NB4 (cell line): ENCODE results near the gene LIMD2.

ENCODE experiments used
- DNase-seq: peaks from one replicate; pipeline ENCODE4 v3.0.0; 2010; ENCODE audit warnings: low read depth
- H3K4me3 ChIP-seq: one replicate; pipeline ENCODE4 v1.5.1; 2011; ENCODE audit warnings: mild to moderate bottlenecking, low read depth, low read length, moderate library complexity
- CTCF ChIP-seq: IDR thresholded peaks from one replicate; pipeline ENCODE4 v1.5.1; 2012; ENCODE audit warnings: low read depth, low read length
- MAX ChIP-seq: IDR thresholded peaks from 2 replicates; pipeline ENCODE4 v1.6.1; 2011; ENCODE audit warnings: low read depth, low read length
- MYC ChIP-seq: IDR thresholded peaks from 2 replicates; pipeline ENCODE4 v1.6.1; 2011; ENCODE audit warnings: low read depth, low read length
- POLR2A ChIP-seq: IDR thresholded peaks from 2 replicates; pipeline ENCODE4 v1.6.1; 2011; ENCODE audit warnings: mild to moderate bottlenecking; ENCODE audit not compliant: insufficient read length; ENCODE audit errors: extremely low read depth

The LIMD2 gene

GRCh38 chr17:63697341-63698286, 2.3 kb downstream of the LIMD2 start:
- peak overlapping the region; percentile 76 for H3K4me3 ChIP-seq
- DNase-seq = peak; percentile 90
- peak; percentile 30 for TF ChIP-seq POLR2A
- 0 out of 2 replicates have a peak, but pooled peaks have one; percentile 62 for TF ChIP-seq MAX
- peak; percentile 61; the same call in 1 of the 2 replicates for TF ChIP-seq MYC
- peak; percentile 75 for TF ChIP-seq CTCF

GRCh38 chr17:63696381-63696961, 3.5 kb downstream of the LIMD2 start:
- peak; percentile 44 for TF ChIP-seq CTCF
- no peak for TF ChIP-seq POLR2A
- H3K4me3 ChIP-seq = no peak overlapping the region
- DNase-seq = peak; percentile 77

GRCh38 chr17:63695889-63696288, 4.0 kb downstream of the LIMD2 start:
- no peak for TF ChIP-seq MAX
- TF ChIP-seq CTCF = no peak
- peak; percentile 16 for TF ChIP-seq POLR2A
- H3K4me3 ChIP-seq = no peak overlapping the region
- peak; percentile 22 for DNase-seq

- H3K4me3 ChIP-seq = no peak overlapping the region
- no peak for TF ChIP-seq MAX
- TF ChIP-seq POLR2A = no peak
- no peak for TF ChIP-seq MYC
- DNase-seq = peak; percentile 39
Measured at GRCh38 chr17:63694950-63695773, 4.8 kb downstream of the LIMD2 start.

- TF ChIP-seq CTCF (no peak), MAX (no peak), POLR2A (no peak), MYC (no peak)
- no peak overlapping the region for H3K4me3 ChIP-seq
- DNase-seq = peak; percentile 52
Measured at GRCh38 chr17:63694229-63694949, 5.5 kb downstream of the LIMD2 start.
